ENCODE data around the gene CD226. TPM values are rescaled to one million over a fixed set of nuclear protein-coding genes. Genes with fewer than 3 reads are reported as not detected.
"Not testable (repeated sequence)": the region's sequence is repeated elsewhere in the genome, so short reads cannot be mapped to it uniquely, and the experiment has no call there.

Gene CD226
- total and polyA plus RNA-seq, 12 donors: 0.13 to 3.9 (median 1.7) TPM; not detected in 1

DNA sequence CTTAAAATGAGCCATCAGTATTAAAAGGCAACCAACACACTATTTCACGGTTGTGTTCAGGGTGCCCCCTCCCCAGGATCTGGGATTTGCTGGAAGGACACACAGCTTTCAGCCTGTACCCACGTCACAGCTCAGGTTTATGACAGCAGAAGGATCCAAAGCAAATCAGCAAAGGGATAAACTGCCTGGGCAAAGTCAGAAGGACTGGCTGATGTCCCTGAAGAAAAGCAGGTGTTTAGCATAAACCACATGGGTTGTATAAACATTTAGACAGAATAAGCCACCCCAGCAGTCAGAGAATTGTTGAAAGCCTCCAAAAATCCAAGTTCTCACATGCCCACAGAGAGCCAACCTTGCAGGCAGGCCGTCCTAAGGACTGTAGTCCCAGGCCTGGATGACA lies 63.9 kb downstream of the CD226 start:
- intact Hi-C loops (cut with DNase I): no loop called here
- 57 to 62% (median 59%) methylated on average over 3 of the region's 3 CpGs for WGBS, 4 donors
- Histone ChIP-seq H3K36me3 (replicated peaks in 1 of 2) (no peaks in the 10 kb centered on the region), H3K4me3 (no peak overlapping the region), H3K9me3 (replicated peaks in 1 of 3) (no peaks in the 10 kb centered on the region), H3K4me1 (replicated peaks in 1 of 2) (no peaks in the 10 kb centered on the region), H3K27ac (no peak overlapping the region), H3K27me3 (no peaks in the 10 kb centered on the region)
- no peak for TF ChIP-seq CTCF (IDR thresholded peaks at IDR 0.05)
- no peak for TF ChIP-seq POLR2A (IDR thresholded peaks at IDR 0.05)
- DNase-seq: no peak

DNA sequence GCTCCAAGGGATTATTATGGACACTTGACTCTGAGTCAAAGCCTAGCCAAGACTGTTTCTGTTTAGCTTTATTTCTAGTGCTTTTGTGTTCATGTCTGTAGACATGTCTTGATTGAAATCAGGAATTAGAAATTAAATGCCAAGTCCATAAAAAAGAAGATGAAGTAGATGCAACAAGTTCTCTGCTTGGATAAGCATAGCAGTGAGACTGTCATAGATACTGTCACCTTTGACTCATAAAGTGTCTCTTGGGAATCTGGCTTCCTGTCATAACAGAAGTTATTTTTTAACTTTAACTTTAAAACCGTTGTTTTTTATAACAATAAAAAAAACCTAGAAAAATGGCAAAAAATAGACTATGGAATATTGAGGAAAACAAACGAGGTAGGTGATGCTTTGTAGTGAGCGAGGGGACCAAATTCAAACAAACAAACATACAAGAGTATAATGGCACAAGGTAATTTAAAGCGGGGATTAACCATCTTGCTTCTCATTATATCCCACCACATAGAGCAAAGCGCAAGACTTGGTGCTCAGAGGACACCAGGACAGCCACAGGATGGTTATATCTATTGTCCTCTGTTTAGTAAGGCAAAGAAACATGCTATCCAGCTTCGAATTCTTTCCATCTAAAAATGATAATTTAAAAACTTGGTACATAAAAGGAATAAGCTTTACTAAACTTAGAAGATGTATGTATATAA lies 64.6 kb downstream of the CD226 start:
- DNase-seq: no peak
- Histone ChIP-seq H3K9me3 (replicated peaks in 1 of 3) (no peaks in the 10 kb centered on the region), H3K27ac (no peak overlapping the region), H3K4me3 (no peak overlapping the region), H3K4me1 (replicated peaks in 1 of 2) (no peaks in the 10 kb centered on the region), H3K36me3 (replicated peaks in 1 of 2) (no peaks in the 10 kb centered on the region), H3K27me3 (no peaks in the 10 kb centered on the region)
- TF ChIP-seq CTCF (IDR thresholded peaks at IDR 0.05): no peak
- no peak for TF ChIP-seq POLR2A (IDR thresholded peaks at IDR 0.05)
- WGBS, 4 donors: 75 to 86% (median 82%) methylated on average over 6 of the region's 6 CpGs
- intact Hi-C loops (cut with DNase I): no loop called here

- Histone ChIP-seq H3K9me3 (replicated peaks in 1 of 3) (no peaks in the 10 kb centered on the region), H3K27me3 (no peaks in the 10 kb centered on the region), H3K4me1 (replicated peaks in 1 of 2) (no peaks in the 10 kb centered on the region), H3K4me3 (no peak overlapping the region), H3K27ac (no peak overlapping the region), H3K36me3 (replicated peaks in 1 of 2) (no peaks in the 10 kb centered on the region)
- WGBS, 4 donors: 92 to 97% (median 94%) methylated on average over 3 of the region's 3 CpGs
- intact Hi-C loops (cut with DNase I): no loop called here
- no peak for DNase-seq
- no peak for TF ChIP-seq CTCF (IDR thresholded peaks at IDR 0.05)
- no peak for TF ChIP-seq POLR2A (IDR thresholded peaks at IDR 0.05)
Observed at GRCh38 chr18:69880083-69880482, 67.6 kb downstream of the CD226 start.

DNA sequence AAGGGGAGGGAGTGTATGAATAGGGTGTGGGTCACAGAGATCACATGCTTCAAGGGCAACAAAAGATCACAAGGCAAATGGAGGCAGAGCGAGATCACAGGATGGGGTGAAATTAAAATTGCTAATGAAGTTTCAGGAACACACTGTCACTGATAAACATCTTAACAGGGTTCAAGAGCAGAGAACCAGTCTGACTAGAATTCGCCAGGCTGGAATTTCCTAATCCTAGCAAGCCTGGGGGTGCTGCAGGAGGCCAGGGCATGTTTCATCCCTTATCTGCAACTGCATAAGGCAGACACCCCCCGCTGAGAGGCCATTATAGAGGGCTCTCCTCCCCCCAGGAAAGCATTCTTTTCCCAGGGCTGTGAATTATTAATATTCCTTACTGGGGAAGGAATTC lies 68.6 kb downstream of the CD226 start:
- H3K27me3 ChIP-seq; H3K4me3 ChIP-seq; H3K36me3 ChIP-seq (replicated peaks in 1 of 2); H3K9me3 ChIP-seq (replicated peaks in 1 of 3); intact Hi-C loops (cut with DNase I); H3K27ac ChIP-seq; H3K4me1 ChIP-seq (replicated peaks in 1 of 2); DNase-seq: not testable (repeated sequence)
- 61 to 91% (median 72%) methylated on average over 3 of the region's 3 CpGs for WGBS, 4 donors
